HEK293 (cell line): Measurements from ENCODE around the gene TNIP3.

ENCODE experiments used
- CTCF ChIP-seq: fragments of 450-650 bp; formaldehyde crosslinking; IDR thresholded peaks from 2 replicates; pipeline ENCODE4 v1.5.1; 2016; ENCODE audit warnings: missing biosample characterization, missing genetic modification characterization
- KLF7 ChIP-seq: fragments of 450-650 bp; formaldehyde crosslinking; IDR thresholded peaks from 2 replicates; pipeline ENCODE4 v1.5.1; 2016; ENCODE audit warnings: missing biosample characterization, missing genetic modification characterization, borderline replicate concordance
- SETDB1 ChIP-seq: IDR thresholded peaks from one replicate; pipeline ENCODE4 v1.6.1; 2017; ENCODE audit warnings: mild to moderate bottlenecking, low read length, moderate library complexity, mixed read lengths; ENCODE audit not compliant: insufficient read length
- TCF7L2 ChIP-seq: IDR thresholded peaks from 2 replicates; pipeline ENCODE4 v1.6.1; 2011; ENCODE audit warnings: low read depth, mild to moderate bottlenecking, inconsistent platforms, low read length, moderate library complexity, borderline replicate concordance
- ZBTB44 ChIP-seq: fragments of 450-650 bp; IDR thresholded peaks from 2 replicates; pipeline ENCODE4 v1.5.1; 2018; ENCODE audit warnings: missing biosample characterization, mild to moderate bottlenecking, missing genetic modification characterization
- ZNF48 ChIP-seq: fragments of 450-650 bp; formaldehyde crosslinking; IDR thresholded peaks from 2 replicates; pipeline ENCODE4 v1.5.1; 2016; ENCODE audit warnings: missing biosample characterization, missing genetic modification characterization
- ZNF548 ChIP-seq: fragments of 450-650 bp; formaldehyde crosslinking; IDR thresholded peaks from 2 replicates; pipeline ENCODE4 v1.5.1; 2016; ENCODE audit warnings: missing biosample characterization, missing genetic modification characterization
- ZNF558 ChIP-seq: fragments of 450-650 bp; formaldehyde crosslinking; IDR thresholded peaks from 2 replicates; pipeline ENCODE4 v1.5.1; 2016; ENCODE audit warnings: missing biosample characterization, missing genetic modification characterization
- ZNF610 ChIP-seq: fragments of 450-650 bp; formaldehyde crosslinking; IDR thresholded peaks from 2 replicates; pipeline ENCODE4 v1.5.1; 2016; ENCODE audit warnings: missing biosample characterization, missing genetic modification characterization, borderline replicate concordance

GRCh38 chr4:121144021-121144420 is 20.1 kb downstream of the TNIP3 start:
- TF ChIP-seq ZNF558 (tag by site-specific recombination) (no peak), ZNF610 (tag by site-specific recombination) (no peak), CTCF (tag by site-specific recombination) (no peak), ZBTB44 (no peak), ZNF48 (tag by site-specific recombination) (no peak), TCF7L2 (no peak), KLF7 (tag by site-specific recombination) (no peak), ZNF548 (no peak), SETDB1 (no peak)
